Skeletal muscle satellite cell (primary cell): ENCODE results near the gene HOXA3.

Source experiments
- H3K27me3 ChIP-seq: 2 replicates; pipeline ENCODE4 v1.7.0; 2013; ENCODE audit warnings: low read length; ENCODE audit not compliant: control insufficient read depth, insufficient read depth
- H3K36me3 ChIP-seq: 2 replicates; pipeline ENCODE4 v1.7.0; 2013; ENCODE audit warnings: mild to moderate bottlenecking, control low read depth, low read length; ENCODE audit not compliant: insufficient read depth
- H3K4me1 ChIP-seq: 2 replicates; pipeline ENCODE4 v1.7.0; 2013; ENCODE audit warnings: low read length; ENCODE audit not compliant: control insufficient read depth, insufficient read depth
- H3K4me2 ChIP-seq: 2 replicates; pipeline ENCODE4 v1.7.0; 2013; ENCODE audit warnings: mild to moderate bottlenecking, low read length
- H3K4me3 ChIP-seq: 2 replicates; pipeline ENCODE4 v1.7.0; 2013; ENCODE audit warnings: low read length
- H3K9ac ChIP-seq: 2 replicates; pipeline ENCODE4 v1.7.0; 2013; ENCODE audit warnings: mild to moderate bottlenecking, low read depth, low read length, moderate library complexity
- H3K9me3 ChIP-seq: replicated peaks from 2 replicates; pipeline ENCODE4 v1.7.0; 2013; ENCODE audit warnings: mild to moderate bottlenecking, control low read depth, low read length

HOXA3 gene

DNA sequence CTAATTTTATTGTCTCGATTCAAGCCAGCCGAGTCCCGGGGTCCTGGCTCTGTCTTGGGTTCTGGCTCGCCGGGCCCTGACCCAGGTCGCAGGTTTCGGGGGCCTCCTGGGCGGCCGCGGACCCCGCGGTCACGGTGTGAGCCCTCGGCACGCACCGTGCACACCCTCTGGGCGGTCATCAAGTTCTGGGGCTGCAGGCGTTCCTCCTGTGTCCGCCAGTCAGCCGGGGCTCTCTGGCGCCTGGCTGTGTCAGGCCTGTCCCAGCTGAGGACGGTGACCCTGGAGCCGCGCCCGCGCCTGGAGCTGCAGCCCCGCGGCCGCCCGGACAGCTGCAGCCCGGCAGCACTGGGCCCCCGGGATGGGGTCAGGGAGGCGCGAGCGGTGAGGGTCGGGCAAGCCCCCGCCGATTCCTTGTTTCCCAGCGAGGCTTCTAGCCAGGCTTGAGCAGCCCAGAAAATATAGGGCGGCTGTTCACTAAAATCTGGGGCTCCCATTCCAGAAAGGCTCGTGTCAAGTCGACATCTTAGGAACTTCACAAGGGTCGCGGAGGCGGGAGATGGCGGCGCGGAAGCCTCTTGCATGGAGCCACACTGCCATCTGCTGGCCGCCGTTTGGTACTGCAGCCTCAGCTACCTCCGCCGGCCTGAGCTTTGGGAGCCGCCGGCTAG, 8.3 kb upstream of the HOXA3 start:
- H3K27me3 ChIP-seq: no peaks in the 10 kb centered on the region

GRCh38 chr7:27160145-27160545, 7.8 kb upstream of the HOXA3 start:
- Histone ChIP-seq H3K36me3 (peaks cover 9% of the 10 kb centered on the region), H3K4me1 (peaks cover 23% of the 10 kb centered on the region), H3K4me3 (peak overlapping the region; percentile 82), H3K9ac (peak overlapping the region; percentile 85), H3K4me2 (peak overlapping the region; percentile 99), H3K9me3 (no peaks in the 10 kb centered on the region), H3K27me3 (no peaks in the 10 kb centered on the region)

More for the DNA sequence above, 8.3 kb upstream of the HOXA3 start:
- H3K9ac ChIP-seq: peak overlapping the region; percentile 85
- H3K4me2 ChIP-seq: peak overlapping the region; percentile 99
- H3K4me1 ChIP-seq: peaks cover 18% of the 10 kb centered on the region
- peak overlapping the region; percentile 82 for H3K4me3 ChIP-seq
- no peaks in the 10 kb centered on the region for H3K9me3 ChIP-seq
- H3K36me3 ChIP-seq: peaks cover 9% of the 10 kb centered on the region

DNA sequence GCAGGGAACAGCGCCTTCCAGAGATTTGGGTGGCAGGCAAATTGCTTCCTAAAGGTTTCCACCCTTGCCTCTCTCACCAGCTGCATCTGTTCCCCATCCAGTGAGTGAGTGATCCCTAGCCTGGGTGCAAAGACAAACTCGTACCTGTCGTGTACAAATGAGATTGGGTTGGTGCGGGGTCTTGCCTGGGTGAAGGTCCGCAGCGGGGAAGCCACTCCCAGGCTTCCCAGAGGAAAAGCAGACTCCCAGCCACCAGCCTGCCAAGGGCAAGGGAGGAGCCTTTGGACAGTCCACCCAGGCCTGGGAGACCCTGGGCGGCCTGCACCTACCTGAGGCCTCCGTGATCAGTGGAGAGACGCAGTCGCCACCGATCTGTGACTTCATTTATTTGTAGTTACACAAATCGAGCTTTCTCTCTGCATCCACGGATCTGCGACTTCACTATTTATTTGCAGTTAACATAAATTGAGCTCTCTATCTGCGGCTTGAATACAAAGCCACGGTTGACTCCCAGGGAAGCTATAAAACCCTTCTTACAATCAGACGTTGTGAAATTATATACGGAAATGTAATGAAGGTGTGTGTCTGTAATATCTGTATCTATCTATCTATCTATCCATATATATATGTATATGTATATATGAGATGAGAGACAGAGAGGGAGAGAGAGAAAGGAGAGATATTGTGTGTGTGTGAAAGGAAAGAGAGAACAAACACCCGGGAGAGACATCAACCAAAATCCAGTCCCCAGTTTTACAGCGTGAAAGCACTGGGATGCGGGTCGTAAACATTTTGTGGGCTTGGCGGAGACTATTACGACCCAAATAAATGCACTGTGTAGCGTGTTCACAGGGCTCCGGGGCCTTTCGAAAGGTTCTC, 7.1 kb upstream of the HOXA3 start:
- Histone ChIP-seq H3K9ac (no peak overlapping the region), H3K4me3 (peak overlapping the region; percentile 82), H3K4me1 (peaks cover 24% of the 10 kb centered on the region), H3K4me2 (peak overlapping the region; percentile 99), H3K36me3 (peaks cover 9% of the 10 kb centered on the region), H3K9me3 (no peaks in the 10 kb centered on the region), H3K27me3 (no peaks in the 10 kb centered on the region)

DNA sequence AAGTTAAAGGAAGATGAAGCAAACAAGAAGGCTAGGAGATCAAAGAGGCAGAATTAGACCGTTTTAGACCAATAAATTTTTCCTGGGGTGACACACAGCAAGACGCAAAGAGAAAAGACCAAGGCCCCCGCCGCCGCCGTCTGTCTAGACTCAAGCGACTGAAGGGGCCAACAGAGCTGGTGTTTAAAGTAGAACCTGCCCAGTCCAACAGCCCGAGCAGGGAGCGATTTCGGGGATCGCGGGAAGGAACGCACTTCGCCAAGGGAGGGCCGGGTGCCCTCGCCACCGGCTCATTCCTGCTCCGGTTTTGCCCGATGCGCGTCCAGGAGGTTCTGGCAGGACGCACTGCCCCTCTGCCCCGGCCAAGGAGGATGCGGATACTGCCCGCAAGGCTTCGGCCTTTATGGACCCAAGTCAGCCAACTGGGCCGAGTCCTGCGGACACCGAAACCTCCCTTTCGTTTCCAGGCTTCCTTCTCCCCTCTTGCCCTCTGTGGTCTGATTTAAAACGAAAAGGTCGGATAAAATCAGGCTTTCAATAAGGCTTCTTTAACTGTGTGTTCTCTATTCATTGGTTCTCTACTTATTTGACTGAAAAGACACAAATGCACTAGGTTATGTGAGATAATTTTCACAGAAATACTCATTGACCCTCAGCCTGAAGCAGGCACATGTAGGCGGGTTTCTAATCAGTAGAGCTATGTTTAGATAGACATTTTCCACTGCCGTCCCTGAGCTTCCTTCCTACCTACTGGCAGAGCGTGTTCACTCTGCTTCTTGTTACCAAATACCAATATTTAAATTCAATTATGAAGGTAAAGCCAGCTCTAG, 6.3 kb upstream of the HOXA3 start:
- Histone ChIP-seq H3K36me3 (peaks cover 8% of the 10 kb centered on the region), H3K9me3 (no peaks in the 10 kb centered on the region), H3K27me3 (no peaks in the 10 kb centered on the region), H3K4me3 (no peak overlapping the region), H3K4me1 (peaks cover 28% of the 10 kb centered on the region), H3K4me2 (peak overlapping the region; percentile 99), H3K9ac (no peak overlapping the region)

DNA sequence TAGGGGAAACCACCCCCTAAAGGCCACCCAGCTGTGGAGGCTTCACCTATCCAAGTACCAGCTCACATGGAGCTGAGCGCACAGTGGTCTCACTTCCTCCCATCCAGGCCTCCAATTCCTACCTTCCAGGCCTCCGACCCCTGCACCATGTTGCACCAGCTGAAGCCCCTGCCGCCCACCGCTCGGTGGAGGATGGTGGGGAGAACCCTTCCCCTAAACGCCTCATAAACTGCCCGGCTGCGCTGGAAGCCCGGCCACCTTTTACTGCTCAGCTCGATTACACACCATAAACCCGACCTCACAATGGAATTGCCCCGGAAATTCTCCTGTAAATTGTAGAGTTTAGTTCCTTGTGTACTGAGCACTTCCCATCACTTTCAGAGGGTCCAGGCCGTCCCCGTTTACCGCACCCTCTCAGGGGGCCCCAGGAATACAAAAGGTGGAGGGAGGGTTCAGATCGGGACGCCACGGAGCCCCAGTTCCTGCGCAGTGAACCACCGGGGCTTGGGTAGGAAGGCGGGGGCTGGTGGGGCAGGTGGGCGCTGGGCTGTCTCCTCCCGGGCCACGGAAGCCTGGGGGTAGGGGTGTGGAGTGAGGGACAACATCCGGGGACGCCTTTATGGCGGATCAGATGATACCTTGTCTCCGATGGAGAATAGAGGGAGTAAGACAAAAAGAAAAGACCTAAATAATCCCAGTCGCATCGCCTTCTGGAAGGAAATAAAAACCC, 5.5 kb upstream of the HOXA3 start:
- Histone ChIP-seq H3K4me1 (peaks cover 33% of the 10 kb centered on the region), H3K4me3 (no peak overlapping the region)

DNA sequence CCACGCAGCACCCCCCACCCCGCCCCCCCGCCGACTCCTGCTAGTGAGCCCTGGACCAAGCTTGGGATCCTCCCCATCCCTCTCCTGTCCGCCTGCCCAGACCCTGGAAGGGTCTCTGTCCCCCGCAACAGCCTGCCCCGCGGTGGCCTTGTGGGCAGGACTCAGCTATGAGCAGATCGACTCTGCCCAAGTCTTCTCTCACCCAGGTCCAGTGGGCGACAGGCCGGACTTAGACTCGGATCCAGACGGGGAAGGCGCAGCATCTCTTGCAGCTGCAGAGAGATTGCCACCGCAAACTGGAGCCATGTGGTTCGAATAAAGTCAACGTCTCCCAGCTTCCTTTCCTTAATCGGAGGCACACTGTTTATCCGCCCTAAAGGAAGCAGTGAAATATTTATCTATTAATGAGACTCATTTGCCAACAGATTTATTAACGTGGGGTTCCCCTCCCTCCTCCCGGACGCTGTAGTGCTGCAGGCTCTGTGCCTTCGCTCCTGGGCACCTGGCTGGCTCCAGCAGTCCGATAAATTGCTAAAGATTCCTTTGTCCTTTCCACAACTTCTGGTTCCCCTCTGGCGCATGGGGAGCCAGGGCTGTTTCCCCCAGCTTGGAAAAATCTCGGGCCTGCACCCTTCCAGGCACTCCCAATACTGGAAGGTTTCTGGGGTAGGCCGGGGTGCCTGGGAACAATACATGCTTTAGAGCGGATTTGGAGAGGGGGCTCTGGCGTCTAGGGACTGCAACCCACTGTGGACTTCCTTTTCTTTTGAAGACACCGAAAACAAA, 4.7 kb upstream of the HOXA3 start:
- H3K27me3 ChIP-seq: no peaks in the 10 kb centered on the region
- peak overlapping the region; percentile 87 for H3K4me2 ChIP-seq
- H3K9me3 ChIP-seq: no peaks in the 10 kb centered on the region
- H3K9ac ChIP-seq: peak overlapping the region; percentile 80
- H3K4me3 ChIP-seq: peak overlapping the region; percentile 86
- H3K4me1 ChIP-seq: peaks cover 39% of the 10 kb centered on the region
- H3K36me3 ChIP-seq: no peaks in the 10 kb centered on the region

More for the DNA sequence above, 5.5 kb upstream of the HOXA3 start:
- peak overlapping the region; percentile 99 for H3K4me2 ChIP-seq
- H3K9me3 ChIP-seq: no peaks in the 10 kb centered on the region
- H3K9ac ChIP-seq: no peak overlapping the region
- H3K27me3 ChIP-seq: no peaks in the 10 kb centered on the region
- peaks cover under 1% of the 10 kb centered on the region for H3K36me3 ChIP-seq

DNA sequence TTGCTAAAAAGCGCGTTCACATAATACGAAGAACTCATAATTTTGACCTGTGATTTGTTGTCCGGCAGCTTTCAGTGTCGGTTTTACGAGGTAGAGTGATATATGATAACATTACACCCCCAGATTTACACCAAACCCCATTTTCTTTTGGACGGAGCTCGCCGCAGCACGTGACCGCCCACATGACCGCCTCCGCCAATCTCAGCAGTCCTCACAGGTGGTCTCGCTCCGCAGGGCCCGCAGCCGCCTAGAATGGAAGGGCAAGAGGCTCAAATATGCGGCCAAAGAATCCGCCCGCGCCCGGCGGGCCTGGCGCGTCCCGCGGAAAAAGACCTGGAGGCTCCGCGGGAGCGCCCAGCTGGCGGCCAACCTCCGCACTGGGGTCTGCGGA, 4.1 kb upstream of the HOXA3 start, which contains the start of gene HOXA7:
Gene HOXA7 (minus strand): TSS at position 168 of the 391 bp plus-strand sequence. CDS start 130 bp downstream, at position 38.
- no peaks in the 10 kb centered on the region for H3K36me3 ChIP-seq
- no peaks in the 10 kb centered on the region for H3K27me3 ChIP-seq
- H3K4me2 ChIP-seq: peak within 1 kb of the TSS; percentile 87
- peak within 1 kb of the TSS; percentile 86 for H3K4me3 ChIP-seq
- H3K9ac ChIP-seq: peak within 1 kb of the TSS; percentile 80
- no peaks in the 10 kb centered on the region for H3K9me3 ChIP-seq
- H3K4me1 ChIP-seq: peaks cover 42% of the 10 kb centered on the region

DNA sequence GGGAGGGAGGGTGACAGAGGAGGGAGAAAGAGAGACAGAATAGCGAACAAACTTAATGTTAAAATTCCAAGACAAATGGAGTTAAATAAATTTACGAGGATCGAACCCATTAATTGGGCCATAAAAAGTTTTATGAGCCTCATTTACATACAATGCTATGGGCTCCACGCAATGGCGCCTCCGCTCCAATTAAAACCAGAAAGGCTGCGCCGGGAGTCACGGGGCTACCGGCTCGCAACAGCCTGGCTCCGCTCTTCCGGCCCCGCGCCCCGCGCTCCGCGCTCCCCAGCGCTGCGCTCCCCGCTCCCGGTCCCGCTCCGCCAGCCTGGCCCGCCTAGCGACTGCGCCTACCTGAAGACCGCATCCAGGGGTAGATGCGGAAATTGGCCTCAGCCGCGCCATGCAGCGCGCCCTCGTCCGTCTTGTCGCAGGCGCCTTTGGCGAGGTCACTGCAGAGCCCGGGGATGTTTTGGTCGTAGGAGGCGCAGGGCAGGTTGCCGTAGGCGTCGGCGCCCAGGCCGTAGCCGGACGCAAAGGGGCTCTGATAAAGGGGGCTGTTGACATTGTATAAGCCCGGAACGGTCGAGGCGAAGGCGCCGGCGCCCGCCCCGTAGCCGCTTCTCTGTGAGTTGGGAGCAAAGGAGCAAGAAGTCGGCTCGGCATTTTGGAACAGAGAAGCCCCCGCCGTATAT, 3.6 kb upstream of the HOXA3 start:
- Histone ChIP-seq H3K9ac (peak overlapping the region; percentile 80), H3K27me3 (no peaks in the 10 kb centered on the region), H3K36me3 (no peaks in the 10 kb centered on the region), H3K4me3 (peak overlapping the region; percentile 86), H3K9me3 (no peaks in the 10 kb centered on the region), H3K4me2 (peak overlapping the region; percentile 87), H3K4me1 (peaks cover 39% of the 10 kb centered on the region)

- Histone ChIP-seq H3K4me3 (peak overlapping the region; percentile 86), H3K27me3 (no peaks in the 10 kb centered on the region), H3K4me1 (peaks cover 36% of the 10 kb centered on the region), H3K4me2 (peak overlapping the region; percentile 87), H3K9ac (peak overlapping the region; percentile 80), H3K36me3 (no peaks in the 10 kb centered on the region), H3K9me3 (no peaks in the 10 kb centered on the region)
These were observed 2.8 kb upstream of the HOXA3 start for GRCh38 chr7:27154901-27155815.
